Naive thymus-derived CD4-positive, alpha-beta T cell (primary cell): Measurements from ENCODE around the gene CISD1. TPM values are rescaled to one million over a fixed set of nuclear protein-coding genes. Genes with fewer than 3 reads are reported as not detected.

Experiments
- ATAC-seq: fragments of 150-1000 bp; cut with Tn5 transposase; 2 replicates; pipeline ENCODE4 v1.10.0; 2021; ENCODE audit warnings: mild to moderate bottlenecking, moderate library complexity
- CTCF ChIA-PET: fragments of 350-600 bp; sonication (Branson Sonifier 250); formaldehyde crosslinking; loops from one replicate; lab custom pipeline; 2021; ENCODE audit warnings: antibody characterized with exemption; lab: Charles Lee
- POLR2A ChIA-PET: fragments of 350-600 bp; sonication (Branson Sonifier 250); formaldehyde crosslinking; loops from one replicate; lab custom pipeline; 2021; ENCODE audit warnings: antibody characterized with exemption, inconsistent platforms; lab: Charles Lee
- DNase-seq, 9 donors: peaks; one replicate each; pipeline versions ENCODE4 v3.0.0 to v3.0.0-alpha.2; 2020 to 2022; ENCODE audit warnings: mixed read lengths in 1 of 9
- H3K27ac ChIP-seq: one replicate; pipeline ENCODE4 v1.7.0; 2013; ENCODE audit warnings: mild to moderate bottlenecking, low read depth, low read length, moderate library complexity
- H3K27me3 ChIP-seq, 2 donors: one replicate each; pipeline ENCODE4 v1.7.0; 2013; ENCODE audit warnings: low read length in 2 of 2, mild to moderate bottlenecking in 2 of 2, moderate library complexity in 2 of 2; ENCODE audit not compliant: control insufficient read depth in 2 of 2, insufficient read depth in 2 of 2
- H3K36me3 ChIP-seq, 3 experiments: 1 replicate in 2 of 3; 2 replicates in 1 of 3; pipeline ENCODE4 v1.7.0; 2013; ENCODE audit warnings: low read length in 3 of 3, mild to moderate bottlenecking in 3 of 3, moderate library complexity in 1 of 3; ENCODE audit not compliant: insufficient read depth in 3 of 3, control insufficient read depth in 2 of 3
- H3K4me1 ChIP-seq, 2 donors: one replicate each; pipeline ENCODE4 v1.7.0; 2013; ENCODE audit warnings: low read length in 2 of 2, mild to moderate bottlenecking in 2 of 2, moderate library complexity in 1 of 2; ENCODE audit not compliant: control insufficient read depth in 2 of 2, insufficient read depth in 2 of 2
- H3K4me3 ChIP-seq: 2 replicates; pipeline ENCODE4 v1.7.0; 2013; ENCODE audit warnings: mild to moderate bottlenecking, low read length
- H3K9me3 ChIP-seq, 3 experiments: 1 replicate in 2 of 3; 2 replicates in 1 of 3; pipeline ENCODE4 v1.7.0; 2013; ENCODE audit warnings: low read length in 3 of 3; ENCODE audit not compliant: control insufficient read depth in 2 of 3
- H3K27ac Mint-ChIP-seq, 9 donors: one replicate each; pipeline ENCODE4 v1.8.0; 2020 to 2022; ENCODE audit warnings: mixed read lengths in 9 of 9, mild to moderate bottlenecking in 8 of 9, moderate library complexity in 5 of 9, inconsistent platforms in 2 of 9
- H3K27me3 Mint-ChIP-seq, 5 donors: one replicate each; pipeline ENCODE4 v1.8.0; 2021 to 2022; ENCODE audit warnings: mixed read lengths in 5 of 5, mild to moderate bottlenecking in 1 of 5
- H3K36me3 Mint-ChIP-seq, 5 donors: one replicate each; pipeline ENCODE4 v1.8.0; 2020 to 2022; ENCODE audit warnings: mixed read lengths in 5 of 5, mild to moderate bottlenecking in 3 of 5, inconsistent platforms in 1 of 5
- H3K4me1 Mint-ChIP-seq, 7 donors: one replicate each; pipeline ENCODE4 v1.8.0; 2020 to 2022; ENCODE audit warnings: mixed read lengths in 7 of 7, mild to moderate bottlenecking in 3 of 7, inconsistent platforms in 1 of 7
- H3K4me3 Mint-ChIP-seq, 10 donors: one replicate each; pipeline ENCODE4 v1.8.0; 2020 to 2022; ENCODE audit warnings: mild to moderate bottlenecking in 10 of 10, mixed read lengths in 10 of 10, moderate library complexity in 6 of 10, inconsistent platforms in 2 of 10
- H3K9me3 Mint-ChIP-seq, 11 donors: one replicate each; pipeline ENCODE4 v1.8.0; 2020 to 2022; ENCODE audit warnings: mixed read lengths in 11 of 11, mild to moderate bottlenecking in 4 of 11, inconsistent platforms in 1 of 11, moderate library complexity in 1 of 11
- intact Hi-C, 2 donors: fragments of 100-400 bp; cut with micrococcal nuclease; formaldehyde crosslinking; loops; one replicate each; pipeline ENCODE4 v1.15.1; 2023
- polyA plus RNA-seq, 2 donors: library from polyadenylated mRNA; unstranded; fragments of 300-500 nt; fragmentation: Illumina TruSeq; gene quantifications; one replicate each; pipeline ENCODE4 v1.2.3, GENCODE V29; 2021
- total RNA-seq, 6 experiments: library from RNA in 5 of 6; stranded (reverse) in 5 of 6; gene quantifications; 1 replicate in 5 of 6; 2 replicates in 1 of 6; pipeline ENCODE4 v1.2.3 and lab custom pipeline; 2021 to 2026

The CISD1 gene
- total and polyA plus RNA-seq, 7 experiments from 2014 or later = 5.1 to 60.4 (median 15.5) TPM

- Histone ChIP-seq H3K4me1 (peaks cover 6 to 12% of the 10 kb centered on the region in 2 donors), H3K36me3 (no peaks in the 10 kb centered on the region), H3K4me3 (no peak overlapping the region), H3K27ac (no peak overlapping the region), H3K27me3 (no peaks in the 10 kb centered on the region), H3K9me3 (no peaks in the 10 kb centered on the region)
- ATAC-seq (no peak), DNase-seq (no peak)
- Mint-ChIP-seq H3K9me3 (no peaks in the 10 kb centered on the region), H3K36me3 (peaks cover 0 to 12% (median 6%) of the 10 kb centered on the region in 5 donors), H3K4me1 (peaks cover 29 to 65% (median 55%) of the 10 kb centered on the region in 7 donors), H3K27me3 (no peaks in the 10 kb centered on the region), H3K4me3 (peak overlapping the region in 1 of 10 donors; percentile 19), H3K27ac (no peak overlapping the region)
- ChIA-PET POLR2A (no interaction called here), CTCF (interaction anchor here (1.3 kb wide), 1 partner anchor 82 kb away, joined by 3 read pairs; no protein-coding TSS in a partner anchor)
- intact Hi-C loops = loop anchor here in 1 of 2 donors (10.0 kb wide), 2 partner anchors 1642 to 1898 kb away; partner anchors contain the start of genes CCDC6 and ZWINT
Observed at GRCh38 chr10:58262766-58263165, 6.2 kb upstream of the CISD1 start.

GRCh38 chr10:58264780-58265179 is 4.2 kb upstream of the CISD1 start:
- H3K27me3 ChIP-seq = no peaks in the 10 kb centered on the region
- POLR2A ChIA-PET = no interaction called here

GRCh38 chr10:58265249-58265648 is 3.7 kb upstream of the CISD1 start:
- no peak for ATAC-seq
- ChIA-PET CTCF (no interaction called here), POLR2A (no interaction called here)
- peak overlapping the region in 5 of 9 donors; percentile 9 to 98 (median 25) for H3K27ac Mint-ChIP-seq
- H3K27me3 ChIP-seq = no peaks in the 10 kb centered on the region
- H3K9me3 Mint-ChIP-seq = peaks cover 0 to 1% (median 0%) of the 10 kb centered on the region in 11 donors
- peaks cover 13 to 19% of the 10 kb centered on the region in 2 donors for H3K4me1 ChIP-seq
- peaks cover 27 to 62% (median 55%) of the 10 kb centered on the region in 7 donors for H3K4me1 Mint-ChIP-seq
- peaks cover 0 to 5% (median 0%) of the 10 kb centered on the region in 5 donors for H3K36me3 Mint-ChIP-seq
- H3K27ac ChIP-seq = no peak overlapping the region
- no peaks in the 10 kb centered on the region for H3K36me3 ChIP-seq
- no peaks in the 10 kb centered on the region for H3K9me3 ChIP-seq
- no peak overlapping the region for H3K4me3 ChIP-seq
- peak overlapping the region in 9 of 10 donors; percentile 19 to 99 (median 98) for H3K4me3 Mint-ChIP-seq
- peaks cover 0 to 2% (median 0%) of the 10 kb centered on the region in 5 donors for H3K27me3 Mint-ChIP-seq
- intact Hi-C loops = loop anchor here (2.0 to 10.0 kb wide), 4 partner anchors 14 to 1900 kb away; partner anchors contain the start of genes CCDC6 (in 1 of the 2) and ZWINT (in 1 of the 2)
- no peak for DNase-seq

More at GRCh38 chr10:58264780-58265179, 4.2 kb upstream of the CISD1 start:
- peak overlapping the region in 1 of 9 donors; percentile 13 for H3K27ac Mint-ChIP-seq
- peaks cover 0 to 1% (median 0%) of the 10 kb centered on the region in 11 donors for H3K9me3 Mint-ChIP-seq
- H3K36me3 Mint-ChIP-seq = peaks cover 0 to 5% (median 0%) of the 10 kb centered on the region in 5 donors
- ATAC-seq (no peak), DNase-seq (no peak)
- CTCF ChIA-PET = no interaction called here
- Histone ChIP-seq H3K27ac (no peak overlapping the region), H3K9me3 (no peaks in the 10 kb centered on the region), H3K4me1 (peaks cover 8 to 14% of the 10 kb centered on the region in 2 donors), H3K36me3 (no peaks in the 10 kb centered on the region), H3K4me3 (no peak overlapping the region)
- intact Hi-C loops = loop anchor here (2.0 to 10.0 kb wide), 4 partner anchors 14 to 1900 kb away; partner anchors contain the start of genes CCDC6 (in 1 of the 2) and ZWINT (in 1 of the 2)
- peaks cover 29 to 65% (median 54%) of the 10 kb centered on the region in 7 donors for H3K4me1 Mint-ChIP-seq
- peaks cover 0 to 2% (median 0%) of the 10 kb centered on the region in 5 donors for H3K27me3 Mint-ChIP-seq
- peak overlapping the region in 8 of 10 donors; percentile 14 to 99 (median 64) for H3K4me3 Mint-ChIP-seq

GRCh38 chr10:58266003-58266825 is 2.7 kb upstream of the CISD1 start:
- ChIA-PET POLR2A (no interaction called here), CTCF (interaction anchor here (2.1 kb wide), 1 partner anchor 89 kb away, joined by 9 read pairs; no protein-coding TSS in a partner anchor)
- H3K9me3 Mint-ChIP-seq = peaks cover 0 to 1% (median 0%) of the 10 kb centered on the region in 11 donors
- peaks cover 0 to 2% (median 0%) of the 10 kb centered on the region in 5 donors for H3K27me3 Mint-ChIP-seq
- Histone ChIP-seq H3K27ac (peak overlapping the region; percentile 77), H3K9me3 (no peaks in the 10 kb centered on the region), H3K27me3 (no peaks in the 10 kb centered on the region), H3K36me3 (no peaks in the 10 kb centered on the region), H3K4me3 (peak overlapping the region; percentile 73), H3K4me1 (peaks cover 18 to 20% of the 10 kb centered on the region in 2 donors)
- intact Hi-C loops = loop anchor here (1.0 to 10.0 kb wide), 4 partner anchors 54 to 1901 kb away; partner anchors contain the start of genes CCDC6 (in 1 of the 2) and ZWINT (in 1 of the 2)
- H3K36me3 Mint-ChIP-seq = peaks cover 0 to 5% (median 0%) of the 10 kb centered on the region in 5 donors
- peak overlapping the region; percentile 98 to 99 (median 98) for H3K4me3 Mint-ChIP-seq
- DNase-seq (peak in 7 of 9 donors; percentile 18 to 52 (median 39)), ATAC-seq (peak; percentile 19)
- H3K27ac Mint-ChIP-seq = peak overlapping the region; percentile 86 to 98 (median 96)
- peaks cover 26 to 59% (median 52%) of the 10 kb centered on the region in 7 donors for H3K4me1 Mint-ChIP-seq

GRCh38 chr10:58266826-58267712 is 1.9 kb upstream of the CISD1 start:
- peaks cover 0 to 5% (median 0%) of the 10 kb centered on the region in 5 donors for H3K36me3 Mint-ChIP-seq
- H3K4me3 Mint-ChIP-seq = peak overlapping the region; percentile 98 to 99 (median 98)
- DNase-seq = peak; percentile 37 to 61 (median 52)
- ChIA-PET CTCF (interaction anchor here (1.4 to 2.1 kb wide), 2 partner anchors 35 to 90 kb away, joined by 3 to 9 read pairs; no protein-coding TSS in a partner anchor), POLR2A (interaction anchor here (2.9 kb wide), 1 partner anchor 119 kb away, joined by 18 read pairs; the partner anchor contains the start of gene TFAM)
- Histone ChIP-seq H3K27me3 (no peaks in the 10 kb centered on the region), H3K4me3 (peak overlapping the region; percentile 73), H3K36me3 (no peaks in the 10 kb centered on the region), H3K9me3 (no peaks in the 10 kb centered on the region), H3K4me1 (peaks cover 18 to 20% of the 10 kb centered on the region in 2 donors), H3K27ac (peak overlapping the region; percentile 77)
- peaks cover 0 to 1% (median 0%) of the 10 kb centered on the region in 11 donors for H3K9me3 Mint-ChIP-seq
- H3K27me3 Mint-ChIP-seq = peaks cover 0 to 2% (median 0%) of the 10 kb centered on the region in 5 donors
- H3K27ac Mint-ChIP-seq = peak overlapping the region; percentile 86 to 98 (median 96)
- peaks cover 21 to 61% (median 53%) of the 10 kb centered on the region in 7 donors for H3K4me1 Mint-ChIP-seq
- intact Hi-C loops = loop anchor here (1.0 to 10.0 kb wide), 4 partner anchors 55 to 1902 kb away; partner anchors contain the start of genes CCDC6 (in 1 of the 2) and ZWINT (in 1 of the 2)
- ATAC-seq = peak; percentile 23
